Activated CD4-positive, CD25-positive, alpha-beta regulatory T cell treated with anti-CD3 and anti-CD28 coated beads, Interleukin-2, amount 50 U/mL, for 24 hours (primary cell): ENCODE measurements around the gene NPIPA5.
A peak's percentile ranks its signal among the peaks of the same experiment; 100 is the strongest.
"Not testable (repeated sequence)": the region's sequence is repeated elsewhere in the genome, so short reads cannot be mapped to it uniquely, and the experiment has no call there.

Source experiments
- ATAC-seq, 2 donors: fragments of 150-1000 bp; cut with Tn5 transposase; one replicate each; pipeline ENCODE4 v1.10.0; 2021; ENCODE audit warnings: mild to moderate bottlenecking in 1 of 2, moderate library complexity in 1 of 2

The NPIPA5 gene

GRCh38 chr16:15388060-15388459, 10.0 kb upstream of the NPIPA5 start:
- ATAC-seq: not testable (repeated sequence)

GRCh38 chr16:15382810-15383209, 4.7 kb upstream of the NPIPA5 start:
- not testable (repeated sequence) for ATAC-seq

- not testable (repeated sequence) for ATAC-seq
Measured at GRCh38 chr16:15357495-15357894, 20.6 kb downstream of the NPIPA5 start.

- not testable (repeated sequence) for ATAC-seq
Measured at GRCh38 chr16:15354846-15355245, 23.2 kb downstream of the NPIPA5 start.

- not testable (repeated sequence) for ATAC-seq
Measured at GRCh38 chr16:15352852-15353251, 25.2 kb downstream of the NPIPA5 start.

GRCh38 chr16:15351745-15352144, 26.3 kb downstream of the NPIPA5 start:
- peak in 1 of 2 donors; percentile 17 for ATAC-seq

GRCh38 chr16:15351251-15351650, 26.8 kb downstream of the NPIPA5 start:
- not testable (repeated sequence) for ATAC-seq

- not testable (repeated sequence) for ATAC-seq
Measured at GRCh38 chr16:15348721-15349120, 29.4 kb downstream of the NPIPA5 start.

GRCh38 chr16:15342337-15342736, 35.8 kb downstream of the NPIPA5 start:
- not testable (repeated sequence) for ATAC-seq

GRCh38 chr16:15338986-15339385, 39.1 kb downstream of the NPIPA5 start:
- not testable (repeated sequence) for ATAC-seq

- ATAC-seq: not testable (repeated sequence)
Measured at GRCh38 chr16:15337974-15338605, 40.0 kb downstream of the NPIPA5 start.

- not testable (repeated sequence) for ATAC-seq
Measured at GRCh38 chr16:15335609-15336008, 42.5 kb downstream of the NPIPA5 start.

GRCh38 chr16:15333969-15334368, 44.1 kb downstream of the NPIPA5 start:
- not testable (repeated sequence) for ATAC-seq

- not testable (repeated sequence) for ATAC-seq
Measured at GRCh38 chr16:15330978-15331377, 47.1 kb downstream of the NPIPA5 start.

GRCh38 chr16:15324954-15325353, 53.1 kb downstream of the NPIPA5 start:
- ATAC-seq: not testable (repeated sequence)

- ATAC-seq: not testable (repeated sequence)
Measured at GRCh38 chr16:15323373-15323772, 54.7 kb downstream of the NPIPA5 start.

GRCh38 chr16:15321221-15321620, 56.9 kb downstream of the NPIPA5 start:
- not testable (repeated sequence) for ATAC-seq

GRCh38 chr16:15314562-15314961, 63.5 kb downstream of the NPIPA5 start:
- not testable (repeated sequence) for ATAC-seq
